Hematopoietic multipotent progenitor cell treated with erythropoietin and hydrocortisone succinate and interleukin-3 and kit ligand, for 6 days (in vitro differentiated cells): ENCODE data around the gene SNRPB.

Experiments used
- DNase-seq: peaks from one replicate; pipeline ENCODE4 v3.0.0-alpha.2; 2015

SNRPB gene

GRCh38 chr20:2418388-2418787 lies 52.2 kb downstream of the SNRPB start:
- DNase-seq: no peak

- DNase-seq: no peak
Observed at GRCh38 chr20:2417213-2417541, 53.4 kb downstream of the SNRPB start.

- no peak for DNase-seq
Observed at GRCh38 chr20:2416541-2417212, 53.9 kb downstream of the SNRPB start.
